Kidney (tissue), 14 donors: ENCODE measurements around the gene SMARCA2. TPM values are rescaled to one million over a fixed set of nuclear protein-coding genes. Genes with fewer than 3 reads are reported as not detected.

Source experiments
- DNase-seq, 5 donors: peaks; one replicate each; pipeline ENCODE4 v3.0.0-alpha.2; 2013 to 2020
- FAIRE-seq: peaks from 2 replicates; lab custom pipeline; 2012; peaks lifted over from hg19 to GRCh38; lab: Jason Lieb, UNC
- H3K27ac ChIP-seq, 2 donors: one replicate each; pipeline ENCODE4 v1.7.0; 2013; ENCODE audit warnings: low read depth in 2 of 2, low read length in 2 of 2, inconsistent platforms in 1 of 2
- H3K27me3 ChIP-seq: one replicate; pipeline ENCODE4 v1.7.1; 2013; ENCODE audit warnings: low read length, inconsistent platforms; ENCODE audit not compliant: control insufficient read depth, insufficient read depth
- H3K36me3 ChIP-seq, 3 donors: one replicate each; pipeline versions ENCODE4 v1.7.0 to v1.7.1; 2013; ENCODE audit warnings: low read length in 3 of 3, control low read depth in 1 of 3, inconsistent platforms in 1 of 3; ENCODE audit not compliant: insufficient read depth in 3 of 3, control insufficient read depth in 2 of 3
- H3K4me1 ChIP-seq, 3 donors: one replicate each; pipeline versions ENCODE4 v1.7.0 to v1.7.1; 2013; ENCODE audit warnings: low read length in 3 of 3, inconsistent platforms in 1 of 3, low read depth in 1 of 3; ENCODE audit not compliant: control insufficient read depth in 2 of 3, insufficient read depth in 2 of 3
- H3K4me3 ChIP-seq, 3 donors: one replicate each; pipeline versions ENCODE4 v1.7.0 to v1.8.1; 2013; ENCODE audit warnings: low read length in 3 of 3, control low read depth in 1 of 3, inconsistent platforms in 1 of 3
- H3K9ac ChIP-seq, 3 donors: one replicate each; pipeline versions ENCODE4 v1.7.0 to v1.7.1; 2013; ENCODE audit warnings: low read length in 3 of 3, control low read depth in 1 of 3, inconsistent platforms in 1 of 3
- H3K9me3 ChIP-seq, 3 donors: one replicate each; pipeline versions ENCODE4 v1.7.0 to v1.7.1; 2013; ENCODE audit warnings: low read length in 3 of 3, control low read depth in 1 of 3, inconsistent platforms in 1 of 3; ENCODE audit not compliant: control insufficient read depth in 2 of 3, insufficient read depth in 1 of 3
- intact Hi-C: fragments of 100-400 bp; cut with DNase I; formaldehyde crosslinking; loops from one replicate; pipeline ENCODE4 v1.11.1; 2022
- polyA plus RNA-seq: library from polyadenylated mRNA; stranded (reverse); fragments of 350-450 nt; fragmentation: Illumina TruSeq; extraction: RNeasy Lipid Tissue Mini Kit (QIAGEN cat#74804); gene quantifications from one replicate; pipeline ENCODE4 v1.2.3, GENCODE V29; 2014; ENCODE audit warnings: low read depth, low replicate concordance; ENCODE audit not compliant: insufficient read depth
- total RNA-seq: library from RNA; stranded (reverse); fragmentation: NEBNext Ultra II Directional; extraction: Animal tissue kit (Norgen Biotek cat#: 25700); gene quantifications from one replicate; pipeline ENCODE4 v1.2.1, GENCODE V29; 2021
- TF ChIP-seq, protein P1 (sequence below): IDR thresholded peaks from 3 replicates; pipeline ENCODE4 v1.5.1; 2012; ENCODE audit warnings: mild to moderate bottlenecking, moderate library complexity, borderline replicate concordance; ENCODE audit not compliant: insufficient read depth; ENCODE audit errors: extremely low read depth
- donor health status: control.
- donor health status: control.
- donor health status: control.
- donor health status: control.
- donor health status: control.
- donor health status: DM: yes; HTN: yes; CAD: no.
- donor health status: Normal renal cell carcinoma (clear cell type).

SMARCA2 gene
- total and polyA plus RNA-seq, 2 donors from 2014 or later: 54.3 to 189 TPM

GRCh38 chr9:1969898-1970297 is 45.2 kb upstream of the SMARCA2 start:
- no peaks in the 10 kb centered on the region for H3K27me3 ChIP-seq
- H3K27ac ChIP-seq: no peak overlapping the region
- TF ChIP-seq, protein P1, sequence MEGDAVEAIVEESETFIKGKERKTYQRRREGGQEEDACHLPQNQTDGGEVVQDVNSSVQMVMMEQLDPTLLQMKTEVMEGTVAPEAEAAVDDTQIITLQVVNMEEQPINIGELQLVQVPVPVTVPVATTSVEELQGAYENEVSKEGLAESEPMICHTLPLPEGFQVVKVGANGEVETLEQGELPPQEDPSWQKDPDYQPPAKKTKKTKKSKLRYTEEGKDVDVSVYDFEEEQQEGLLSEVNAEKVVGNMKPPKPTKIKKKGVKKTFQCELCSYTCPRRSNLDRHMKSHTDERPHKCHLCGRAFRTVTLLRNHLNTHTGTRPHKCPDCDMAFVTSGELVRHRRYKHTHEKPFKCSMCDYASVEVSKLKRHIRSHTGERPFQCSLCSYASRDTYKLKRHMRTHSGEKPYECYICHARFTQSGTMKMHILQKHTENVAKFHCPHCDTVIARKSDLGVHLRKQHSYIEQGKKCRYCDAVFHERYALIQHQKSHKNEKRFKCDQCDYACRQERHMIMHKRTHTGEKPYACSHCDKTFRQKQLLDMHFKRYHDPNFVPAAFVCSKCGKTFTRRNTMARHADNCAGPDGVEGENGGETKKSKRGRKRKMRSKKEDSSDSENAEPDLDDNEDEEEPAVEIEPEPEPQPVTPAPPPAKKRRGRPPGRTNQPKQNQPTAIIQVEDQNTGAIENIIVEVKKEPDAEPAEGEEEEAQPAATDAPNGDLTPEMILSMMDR: no peak
- H3K4me1 ChIP-seq: no peaks in the 10 kb centered on the region
- H3K9me3 ChIP-seq: no peaks in the 10 kb centered on the region
- no peak overlapping the region for H3K4me3 ChIP-seq
- no peak overlapping the region for H3K9ac ChIP-seq
- FAIRE-seq (no peak), DNase-seq (no peak)
- no peaks in the 10 kb centered on the region for H3K36me3 ChIP-seq
- intact Hi-C loops: no loop called here

DNA sequence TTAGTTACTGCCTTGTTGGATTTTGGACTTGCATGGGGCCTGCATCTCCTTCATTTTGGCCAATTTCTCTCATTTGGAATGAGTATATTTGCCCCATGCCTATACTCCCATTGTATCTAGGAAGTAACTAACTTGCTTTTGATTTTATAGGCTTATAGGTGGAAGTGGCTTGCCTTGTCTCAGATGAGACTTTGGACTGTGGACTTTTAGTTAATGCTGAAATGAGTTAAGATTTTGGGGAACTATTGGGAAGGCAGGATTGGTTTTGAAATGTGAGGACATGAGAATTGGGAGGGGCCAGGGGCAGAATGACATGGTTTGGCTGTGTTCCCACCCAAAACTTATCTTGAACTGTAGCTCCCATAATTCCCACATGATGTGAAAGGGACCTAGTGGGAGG is 42.5 kb upstream of the SMARCA2 start:
- Histone ChIP-seq H3K4me1 (no peaks in the 10 kb centered on the region), H3K27me3 (no peaks in the 10 kb centered on the region), H3K9me3 (no peaks in the 10 kb centered on the region), H3K36me3 (no peaks in the 10 kb centered on the region), H3K27ac (no peak overlapping the region), H3K9ac (no peak overlapping the region), H3K4me3 (no peak overlapping the region)
- FAIRE-seq: no peak
- no peak for DNase-seq
- TF ChIP-seq, protein P1: no peak
- intact Hi-C loops: no loop called here

DNA sequence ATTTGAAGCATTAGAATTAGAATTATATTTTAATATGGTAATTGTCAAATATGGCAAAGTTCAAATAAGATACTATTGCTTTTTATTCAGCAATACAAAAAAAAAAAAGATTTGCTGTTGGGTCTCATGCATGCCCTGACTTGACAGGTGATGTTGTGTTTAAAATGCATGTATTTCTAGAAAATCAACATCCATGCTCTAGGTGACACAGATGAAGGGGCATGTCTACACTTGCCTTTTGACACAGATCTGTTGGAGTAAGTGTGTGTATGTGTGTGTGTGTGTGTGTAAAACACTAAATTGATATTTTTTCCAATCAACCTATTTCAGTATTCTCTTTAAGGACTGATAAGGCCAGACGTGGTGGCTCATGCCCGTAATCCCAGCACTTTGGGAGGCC is 38.1 kb upstream of the SMARCA2 start:
- Histone ChIP-seq H3K9ac (no peak overlapping the region), H3K27ac (no peak overlapping the region), H3K9me3 (no peaks in the 10 kb centered on the region), H3K36me3 (no peaks in the 10 kb centered on the region), H3K4me3 (no peak overlapping the region), H3K27me3 (no peaks in the 10 kb centered on the region), H3K4me1 (peaks cover 0 to 13% (median 11%) of the 10 kb centered on the region in 3 donors)
- intact Hi-C loops: no loop called here
- DNase-seq: no peak
- TF ChIP-seq, protein P1: no peak
- FAIRE-seq: no peak

- H3K9ac ChIP-seq: no peak overlapping the region
- H3K27me3 ChIP-seq: no peaks in the 10 kb centered on the region
- no peaks in the 10 kb centered on the region for H3K9me3 ChIP-seq
- no peak overlapping the region for H3K27ac ChIP-seq
- TF ChIP-seq, protein P1: no peak
- no peak for DNase-seq
- no peaks in the 10 kb centered on the region for H3K36me3 ChIP-seq
- no peak overlapping the region for H3K4me3 ChIP-seq
- no peak for FAIRE-seq
- intact Hi-C loops: no loop called here
- H3K4me1 ChIP-seq: peaks cover 0 to 13% (median 11%) of the 10 kb centered on the region in 3 donors
Measured at GRCh38 chr9:1978941-1979340, 36.2 kb upstream of the SMARCA2 start.
